HG02759 (cell line): ENCODE measurements around the gene VEGFC.

Experiments
- ATAC-seq: cut with Tn5 transposase; IDR thresholded peaks from one replicate; pipeline ENCODE4 v1.9.1; 2021; ENCODE audit warnings: mild to moderate bottlenecking, moderate library complexity; ENCODE audit not compliant: unreplicated experiment

VEGFC gene

DNA sequence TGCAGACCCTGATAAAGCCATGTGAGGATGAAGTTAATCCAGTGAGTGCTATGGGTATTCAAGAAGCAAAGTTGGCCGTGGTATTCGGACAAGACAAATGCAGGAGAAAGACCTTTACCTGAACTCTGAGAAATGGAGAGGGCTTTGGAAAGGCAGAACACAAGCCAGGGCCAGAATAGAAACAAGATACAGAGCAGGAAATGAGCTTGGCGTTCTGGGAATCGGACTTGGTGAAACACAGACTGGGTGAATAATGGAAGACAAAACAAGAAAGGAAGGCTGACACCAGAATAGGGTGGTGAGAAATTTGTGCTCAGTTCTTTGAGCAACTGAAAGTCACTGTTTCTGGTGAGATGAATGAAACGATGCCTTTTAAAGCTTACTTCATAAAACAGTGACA, 83.3 kb downstream of the VEGFC start:
- ATAC-seq: no peak

DNA sequence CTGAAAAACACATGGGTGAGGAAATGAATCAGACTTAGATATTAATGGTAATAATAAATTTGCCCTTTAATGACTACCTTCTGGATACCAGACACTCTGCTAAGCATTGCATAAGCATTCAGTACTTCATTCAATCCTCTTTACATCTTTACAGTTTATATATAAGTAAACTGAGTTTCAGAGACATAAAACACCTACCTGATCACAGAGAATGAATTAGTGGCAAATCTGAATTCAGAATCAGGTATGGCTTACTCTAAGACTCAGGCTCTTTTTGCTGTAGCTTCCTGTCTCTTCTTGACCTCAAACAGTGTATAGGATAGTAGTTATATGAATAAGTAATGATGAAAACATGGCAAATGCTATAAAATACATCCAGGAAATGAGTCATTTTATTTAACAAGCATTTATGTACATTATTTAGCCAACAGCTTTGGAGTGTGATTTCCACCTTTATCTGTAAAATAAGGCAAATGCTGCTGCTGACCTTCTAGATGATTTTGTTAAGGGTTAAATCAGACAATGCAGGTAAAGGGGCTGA, 83.9 kb downstream of the VEGFC start:
- ATAC-seq: no peak

DNA sequence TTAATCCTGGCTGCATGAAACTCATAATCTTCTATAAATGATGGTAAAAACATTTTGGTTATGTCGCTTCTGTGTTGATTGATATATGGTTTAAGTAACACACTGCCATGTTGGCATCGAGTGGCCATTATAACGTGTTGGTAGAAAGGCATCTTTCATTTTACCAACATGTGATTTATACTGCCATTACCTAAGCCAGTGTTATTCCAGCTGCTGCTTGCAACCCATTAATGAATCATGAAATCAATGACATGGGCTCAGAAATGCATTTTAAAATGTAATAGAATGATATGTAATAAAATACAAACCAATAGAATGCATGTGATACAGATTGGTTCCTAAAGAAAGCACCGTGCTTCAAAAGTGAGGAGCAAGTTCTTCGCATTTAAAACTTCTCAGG, 102.0 kb downstream of the VEGFC start:
- no peak for ATAC-seq

DNA sequence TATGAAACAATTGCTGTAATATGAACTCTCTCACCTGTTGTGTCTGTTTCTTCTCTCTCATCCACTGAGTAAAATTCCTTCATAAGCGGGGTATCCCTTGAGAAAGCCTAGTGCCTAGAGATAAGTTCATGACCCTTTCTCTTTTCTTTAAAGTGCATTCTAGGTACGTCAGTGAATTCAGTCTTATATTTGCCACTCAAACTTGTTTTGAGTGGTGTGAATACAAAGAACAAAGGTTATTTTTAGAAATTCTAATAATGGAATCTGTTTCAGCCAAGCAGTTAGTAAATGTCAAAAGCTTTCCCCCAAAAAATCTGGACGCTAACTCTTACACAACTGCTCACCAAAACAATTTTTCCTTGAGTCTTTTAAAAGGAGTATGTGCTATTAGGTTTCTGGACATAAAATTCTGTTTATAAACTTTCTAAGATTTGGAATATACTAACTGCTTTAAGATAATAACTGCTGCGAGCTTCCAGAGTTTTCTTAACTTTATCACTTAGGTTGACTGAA, 112.0 kb downstream of the VEGFC start:
- ATAC-seq: no peak

DNA sequence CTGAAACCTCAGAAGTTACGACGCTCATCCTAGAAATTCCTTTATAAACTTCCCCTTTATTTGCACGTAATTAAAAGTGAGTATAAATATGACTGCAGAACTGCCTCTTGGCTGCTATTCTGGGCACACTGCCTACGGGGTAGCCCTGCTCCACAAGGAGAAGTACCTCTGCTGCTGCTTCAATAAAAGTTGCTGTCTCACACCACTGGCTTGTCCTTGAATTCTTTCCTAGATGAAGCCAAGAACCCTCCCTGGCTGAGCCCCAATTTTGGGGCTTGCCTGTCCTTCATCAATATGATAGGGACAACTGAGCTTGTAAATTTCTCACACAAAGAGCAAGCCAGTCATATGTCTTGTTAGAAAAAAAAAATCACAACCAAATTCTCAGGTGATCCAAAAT, 115.8 kb downstream of the VEGFC start:
- no peak for ATAC-seq

DNA sequence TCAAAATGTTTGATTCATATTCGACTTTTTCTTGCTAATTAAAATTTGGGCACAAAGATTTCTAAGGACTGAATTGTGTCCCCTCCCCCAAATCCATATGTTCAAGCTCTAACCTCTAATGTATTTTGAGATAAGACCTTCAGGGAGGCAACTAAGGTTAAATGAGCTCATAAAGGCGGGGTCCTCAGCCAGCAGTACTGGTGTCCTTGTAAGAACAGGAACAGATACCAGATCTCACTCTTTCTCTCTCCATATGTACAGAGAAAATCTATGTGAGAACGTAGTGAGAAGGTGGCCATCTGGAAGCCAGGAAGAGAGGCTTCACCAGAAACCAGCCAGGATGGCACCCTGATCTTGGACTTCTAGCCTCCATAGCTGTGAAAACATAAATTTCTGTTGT, 116.9 kb downstream of the VEGFC start:
- no peak for ATAC-seq

DNA sequence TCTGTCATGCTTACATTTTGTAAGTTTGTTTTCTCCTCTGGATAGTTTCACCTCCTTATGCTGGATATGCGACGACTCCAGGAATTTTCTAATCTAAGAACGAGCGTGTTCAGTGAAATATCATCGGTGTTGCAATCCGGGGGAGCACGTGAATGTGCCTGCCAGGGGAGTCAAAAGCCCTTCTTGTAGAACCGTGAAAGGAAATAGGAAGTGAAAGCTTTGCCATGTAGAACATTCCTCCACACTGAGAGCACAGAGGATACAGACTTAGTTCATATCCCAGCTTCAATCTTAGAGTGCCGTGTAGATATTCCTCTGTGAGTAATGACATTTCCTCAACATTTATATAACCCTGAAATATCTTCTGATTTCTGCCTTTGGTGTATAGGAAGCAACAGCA, 121.2 kb downstream of the VEGFC start:
- ATAC-seq: no peak

DNA sequence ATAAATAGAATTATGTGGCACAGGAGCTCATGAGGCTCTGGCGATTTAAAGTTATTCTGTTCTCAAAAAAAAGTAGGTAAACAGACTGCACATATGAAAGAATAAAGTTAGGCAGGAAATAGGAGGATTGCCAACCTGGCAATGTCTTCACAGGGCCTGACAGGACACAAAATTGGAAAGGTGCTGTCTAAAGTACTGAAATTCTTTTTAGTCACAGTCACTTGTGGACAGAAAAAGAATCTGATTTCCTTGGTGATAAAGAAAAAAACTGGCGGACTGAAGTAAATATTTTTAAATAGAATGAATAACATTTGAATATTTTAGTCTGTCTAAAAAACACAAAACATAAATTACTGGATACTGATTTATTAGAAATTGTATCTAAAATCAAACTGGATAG, 124.4 kb downstream of the VEGFC start:
- no peak for ATAC-seq

DNA sequence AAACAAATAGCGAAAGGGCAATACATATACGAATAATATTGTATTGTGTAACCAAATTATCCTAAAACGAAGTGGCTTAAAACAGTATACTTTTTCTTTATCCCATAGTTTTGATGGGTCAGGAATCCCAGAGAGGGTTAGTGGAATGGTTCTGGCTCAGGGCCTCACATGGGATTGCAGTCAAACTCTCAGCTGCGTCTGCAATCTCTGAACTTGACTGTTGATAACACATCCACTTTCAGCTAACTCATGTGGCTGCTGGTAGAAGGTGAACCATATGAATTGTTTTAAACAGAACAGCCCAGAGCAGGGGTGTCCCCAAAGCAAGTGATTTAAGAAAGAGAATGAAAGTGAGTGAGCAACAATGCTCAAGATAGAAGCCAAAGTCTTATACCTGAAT, 127.8 kb downstream of the VEGFC start:
- no peak for ATAC-seq

DNA sequence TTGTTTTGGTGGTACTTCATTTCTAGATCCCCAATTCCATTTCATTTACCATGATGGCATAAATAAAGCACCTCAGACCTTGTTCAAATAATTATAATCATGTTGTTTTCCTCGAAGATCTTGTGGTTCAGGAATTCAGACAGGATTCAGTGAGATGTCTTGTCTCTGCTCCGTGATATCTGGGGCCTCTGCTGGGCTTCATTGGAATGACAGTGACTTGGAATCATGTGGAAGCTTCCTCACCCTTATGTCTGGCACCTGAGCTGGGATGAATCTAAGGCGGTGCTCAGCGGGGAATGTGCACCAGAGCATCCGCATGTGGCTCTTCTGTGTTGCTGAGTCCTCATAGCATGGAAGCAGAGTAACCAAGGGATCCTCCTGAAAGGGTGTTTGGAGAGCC, 132.2 kb downstream of the VEGFC start:
- no peak for ATAC-seq

DNA sequence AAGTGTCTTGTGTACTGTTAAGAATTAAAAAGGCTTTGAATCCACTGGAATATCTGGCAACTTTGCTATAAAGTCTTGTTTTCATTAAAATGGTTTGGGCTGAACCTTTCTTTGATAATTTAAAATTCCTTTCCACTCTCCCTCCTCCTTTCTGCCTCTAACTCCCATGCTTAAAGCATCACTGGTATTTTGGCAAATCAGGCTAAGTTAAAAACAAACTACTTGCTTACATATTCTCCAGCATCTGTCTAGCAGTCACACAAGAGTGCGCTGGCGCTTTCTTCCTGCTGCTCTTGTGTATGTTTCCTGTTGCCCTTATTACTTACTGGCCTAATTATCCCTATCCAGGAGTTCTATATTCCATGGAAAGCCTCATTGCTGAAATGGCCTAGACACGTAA, 136.6 kb downstream of the VEGFC start:
- ATAC-seq: no peak

DNA sequence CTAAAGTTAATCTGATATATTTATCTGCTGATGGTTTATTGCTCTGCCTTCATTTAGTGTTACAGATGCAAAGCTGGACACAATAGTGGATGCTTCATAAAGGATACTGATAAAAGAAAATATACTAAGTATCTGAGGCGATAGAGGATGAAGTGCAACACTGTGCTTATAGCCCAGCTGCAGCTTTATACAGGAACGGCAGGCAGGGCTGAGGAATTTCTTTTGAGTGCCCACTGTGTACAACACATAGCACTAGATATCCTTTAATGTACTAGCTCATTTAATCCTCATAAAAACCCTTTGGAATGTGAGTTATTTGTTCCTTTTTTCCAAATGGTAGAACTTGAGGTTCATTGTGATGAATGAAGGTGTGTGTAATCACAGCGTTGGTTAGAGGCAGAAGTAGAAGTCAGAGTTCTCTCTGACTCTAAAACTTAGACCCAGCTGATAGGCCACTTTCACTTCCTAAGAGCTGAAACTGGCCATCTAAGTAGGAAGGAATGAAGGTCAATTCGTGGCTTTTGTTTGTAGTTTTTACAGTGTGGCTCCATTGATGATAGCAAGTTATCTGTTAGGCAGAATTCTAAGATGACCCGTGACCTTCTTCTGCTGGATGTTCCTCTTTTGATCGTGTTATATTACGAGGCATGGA, 138.0 kb downstream of the VEGFC start:
- no peak for ATAC-seq

DNA sequence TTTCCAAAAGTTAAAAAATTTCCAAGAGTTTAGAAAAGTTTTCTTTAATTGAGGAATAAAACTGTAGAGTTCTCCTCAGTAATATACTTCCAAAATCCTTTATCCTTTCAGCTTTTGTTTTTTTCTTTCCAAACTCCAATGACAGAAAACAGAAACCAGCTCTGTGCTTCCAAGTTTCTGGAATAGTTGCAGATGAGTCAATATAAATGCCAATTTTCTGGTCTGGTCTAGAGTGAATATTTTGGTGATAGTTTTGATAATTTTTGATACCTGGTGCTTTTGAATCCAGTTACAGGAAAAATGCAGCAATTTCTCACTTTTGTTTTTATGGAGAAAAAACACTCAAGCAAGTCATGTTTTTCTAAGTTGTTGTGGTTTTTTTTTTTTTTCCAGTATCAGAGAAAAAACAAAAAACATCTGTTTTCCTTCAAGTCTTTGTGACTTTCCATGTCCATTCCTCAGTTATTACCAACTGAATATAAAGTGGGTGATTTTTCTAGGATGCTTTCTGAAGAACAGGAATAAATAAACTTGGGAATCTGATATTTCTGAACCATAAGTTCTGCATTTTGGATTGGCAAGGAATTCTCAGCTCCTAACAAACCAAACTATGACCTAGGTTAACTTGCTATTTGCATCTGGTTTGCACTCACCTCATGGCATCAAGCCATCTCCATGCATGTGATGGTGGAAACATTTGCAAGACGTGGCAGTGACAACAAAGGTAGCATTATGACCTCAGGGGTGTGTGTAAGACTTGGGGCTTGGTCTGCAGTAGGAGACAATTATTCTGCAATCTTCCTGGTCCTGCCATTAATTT, 139.1 kb downstream of the VEGFC start:
- no peak for ATAC-seq

DNA sequence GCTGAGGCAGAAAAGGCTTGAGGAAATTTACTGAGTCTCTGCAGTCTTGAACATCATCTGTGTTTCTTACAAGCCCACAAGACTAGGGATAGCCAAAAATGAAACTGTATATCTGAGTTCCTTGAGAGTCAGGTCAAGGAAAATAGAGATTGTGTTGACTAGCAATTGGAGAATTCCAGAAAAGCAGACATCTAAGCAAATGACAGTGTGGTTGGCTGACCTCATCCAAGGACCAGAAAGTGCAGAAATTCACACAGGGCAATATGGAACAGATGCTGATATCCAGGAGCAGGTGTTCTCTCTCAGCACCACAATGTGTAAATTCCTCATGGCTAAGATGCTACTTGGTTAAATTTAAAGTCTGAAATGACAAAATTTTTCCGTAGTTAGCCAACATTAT, 146.4 kb downstream of the VEGFC start:
- no peak for ATAC-seq

DNA sequence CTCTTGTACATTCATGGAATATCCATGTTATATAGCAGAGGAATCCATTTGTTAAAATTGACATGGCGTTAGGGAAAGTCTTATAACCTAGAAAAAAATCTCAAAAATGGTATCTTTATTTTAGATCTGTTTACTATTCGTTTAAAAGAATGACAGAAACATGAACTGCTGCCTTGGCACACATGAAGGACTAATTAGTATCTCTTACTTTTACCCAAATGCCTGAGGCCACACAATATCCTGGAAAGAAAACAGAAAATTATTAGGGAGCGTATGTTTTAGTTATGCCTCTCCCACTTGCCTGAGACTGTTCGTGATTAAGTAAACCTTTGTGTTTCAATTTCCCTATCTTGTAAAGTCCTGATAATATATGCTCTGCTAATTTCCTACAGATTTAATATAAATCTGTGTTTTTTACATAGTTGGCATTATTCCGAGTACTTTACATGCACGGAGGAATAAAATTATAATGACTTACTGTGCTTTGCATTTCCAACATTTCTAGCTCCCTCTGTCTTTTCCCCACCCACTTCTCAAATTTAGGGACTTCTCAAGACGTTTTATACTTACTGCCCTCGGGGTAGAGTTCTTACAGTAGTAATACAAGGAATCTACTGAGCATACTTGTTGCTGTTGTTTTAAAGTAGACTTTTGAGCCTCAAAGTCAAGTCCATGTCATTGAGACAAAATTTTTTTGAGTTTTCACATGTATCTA, 147.3 kb downstream of the VEGFC start:
- ATAC-seq: no peak

DNA sequence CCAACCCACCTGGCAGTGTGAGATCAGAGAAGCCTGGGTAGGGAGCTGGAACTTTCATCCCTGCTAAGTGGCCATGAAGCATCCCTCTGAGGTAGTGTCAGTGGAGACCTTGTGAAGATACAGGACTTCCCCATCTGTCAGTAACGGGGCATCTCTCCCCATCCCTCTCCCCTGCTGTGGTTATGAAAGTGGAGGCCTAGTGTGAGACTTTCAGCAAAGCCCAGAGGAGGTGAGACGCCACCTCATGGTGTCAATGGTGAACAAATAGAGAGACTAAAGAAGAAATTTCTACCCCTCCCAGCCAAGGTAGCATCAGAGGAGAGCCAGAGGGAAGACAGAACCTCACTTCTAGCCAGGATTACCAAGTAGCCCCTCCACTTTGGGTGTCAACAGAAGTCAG, 150.2 kb downstream of the VEGFC start:
- peak; percentile 72 for ATAC-seq

DNA sequence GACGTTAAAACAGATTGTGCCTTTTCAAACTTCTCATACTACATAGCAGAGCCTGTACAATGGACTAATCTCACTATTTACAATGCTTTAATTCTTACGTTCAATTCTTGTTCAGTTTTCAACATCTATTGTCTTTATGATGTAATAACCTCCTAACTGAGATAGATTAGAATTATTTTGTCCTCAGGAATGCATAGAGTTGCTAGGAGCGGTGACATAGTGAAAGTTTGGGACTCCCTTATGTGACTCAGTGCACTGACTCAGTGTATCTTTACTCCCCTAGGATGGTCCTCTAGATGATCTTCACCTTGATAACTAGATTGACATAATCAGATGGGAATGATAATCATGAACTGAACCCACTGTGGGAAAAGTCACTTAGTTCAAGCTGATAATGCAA, 151.5 kb downstream of the VEGFC start:
- ATAC-seq: no peak

DNA sequence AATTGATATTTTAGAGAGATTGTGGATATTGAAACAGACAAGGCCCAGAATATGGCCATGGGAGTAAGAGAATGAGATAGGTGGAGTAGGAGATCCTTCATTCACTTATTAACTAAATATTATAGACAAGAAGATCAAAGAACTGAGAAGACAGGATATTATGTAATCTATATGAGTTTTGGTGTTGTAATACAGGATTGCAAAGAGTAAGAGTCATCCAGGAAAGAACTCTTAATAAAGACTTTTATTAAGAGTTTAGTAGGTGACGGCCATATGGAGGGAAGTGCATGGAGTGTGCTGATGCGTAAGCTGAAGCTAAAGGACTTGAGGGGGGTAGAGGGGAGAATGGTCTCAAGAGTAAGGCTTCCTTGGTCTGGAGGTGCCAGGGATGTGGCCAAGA, 153.7 kb downstream of the VEGFC start:
- ATAC-seq: no peak

DNA sequence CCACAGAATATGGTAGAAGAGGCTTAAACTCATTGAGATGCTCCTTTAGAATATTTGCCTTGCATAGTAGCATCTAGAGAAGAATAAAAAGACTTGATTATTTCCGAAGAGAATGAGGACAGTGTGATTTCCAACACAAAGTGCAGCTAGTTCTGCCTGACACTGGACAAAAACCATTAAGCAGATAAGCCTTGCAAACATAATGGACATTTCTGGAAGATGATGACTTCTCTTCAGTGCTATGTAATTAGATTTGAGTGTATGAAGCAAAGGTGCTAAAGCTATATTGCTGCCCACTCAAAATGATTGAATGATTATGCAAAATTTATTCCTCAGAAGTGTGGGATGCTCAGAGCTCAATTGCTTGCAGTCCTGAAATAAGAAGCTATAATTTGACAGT, 156.4 kb downstream of the VEGFC start:
- ATAC-seq: no peak

DNA sequence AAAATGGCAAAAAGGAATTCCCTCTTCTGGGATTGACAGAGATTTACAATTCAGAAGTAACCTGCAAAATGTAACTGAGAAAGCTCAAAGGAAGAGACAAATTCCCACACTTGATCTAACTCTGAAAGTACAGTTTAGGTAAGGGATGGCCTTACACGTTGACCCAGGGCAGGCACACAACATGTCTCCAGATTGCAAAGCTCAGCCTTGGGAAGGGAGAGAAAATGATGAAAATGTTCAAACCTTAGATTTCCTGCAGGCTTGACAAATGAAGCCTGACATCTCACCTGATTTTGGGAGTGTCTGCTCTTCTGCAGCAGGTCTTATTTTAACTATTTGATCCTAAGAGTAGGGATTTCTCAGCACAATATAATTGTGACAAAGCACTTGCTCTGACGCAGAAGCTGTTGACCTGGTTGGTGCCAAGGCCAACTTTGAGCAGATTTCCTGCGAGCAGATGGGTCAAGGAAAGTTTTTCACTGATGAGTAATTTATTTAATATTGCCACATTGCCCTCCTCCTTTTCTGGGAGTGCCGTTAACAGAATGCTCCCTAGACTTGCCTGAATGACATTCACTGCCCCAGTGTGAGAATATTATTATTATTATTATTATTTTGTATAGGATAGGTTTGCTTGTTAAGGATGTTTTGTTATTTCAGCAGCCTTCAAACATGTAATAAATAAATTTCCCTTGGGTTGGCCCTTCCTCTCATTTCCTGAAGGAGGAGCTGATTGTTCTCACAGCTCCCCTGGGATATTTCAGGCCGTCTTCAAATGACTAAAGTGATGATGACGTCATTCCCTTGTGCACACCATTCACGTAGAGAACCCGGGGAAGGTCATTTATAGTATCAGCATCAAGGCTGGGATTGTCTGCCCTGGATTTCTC, 157.1 kb downstream of the VEGFC start:
- no peak for ATAC-seq
